Liver (tissue), 9 donors: Measurements from ENCODE around the gene COL6A2. TPM values are rescaled to one million over a fixed set of nuclear protein-coding genes. Genes with fewer than 3 reads are reported as not detected.

Source experiments
- DNase-seq: peaks from one replicate; pipeline ENCODE4 v3.0.0-alpha.2; 2017; ENCODE audit warnings: low spot score
- H3K27ac ChIP-seq, 2 donors: one replicate each; pipeline ENCODE4 v1.7.0; 2013; ENCODE audit warnings: inconsistent platforms in 2 of 2, low read length in 2 of 2, control low read depth in 1 of 2, low read depth in 1 of 2, mild to moderate bottlenecking in 1 of 2
- H3K27me3 ChIP-seq, 4 donors: one replicate each; pipeline versions ENCODE4 v1.6.1 to v1.7.0; 2013; ENCODE audit warnings: low read length in 3 of 4, inconsistent platforms in 1 of 4, mild to moderate bottlenecking in 1 of 4, moderate library complexity in 1 of 4; ENCODE audit not compliant: control insufficient read depth in 4 of 4, insufficient read depth in 4 of 4
- H3K36me3 ChIP-seq, 4 donors: one replicate each; pipeline versions ENCODE4 v1.6.1 to v1.7.0; 2013; ENCODE audit warnings: low read length in 3 of 4, mild to moderate bottlenecking in 3 of 4, low read depth in 1 of 4, moderate library complexity in 1 of 4; ENCODE audit not compliant: control insufficient read depth in 4 of 4, insufficient read depth in 3 of 4
- H3K4me1 ChIP-seq, 4 donors: one replicate each; pipeline versions ENCODE4 v1.6.1 to v1.7.0; 2013; ENCODE audit warnings: low read length in 3 of 4, mild to moderate bottlenecking in 3 of 4, moderate library complexity in 1 of 4; ENCODE audit not compliant: control insufficient read depth in 4 of 4, insufficient read depth in 4 of 4
- H3K4me3 ChIP-seq, 3 donors: one replicate each; pipeline versions ENCODE4 v1.6.1 to v1.7.0; 2013; ENCODE audit warnings: low read length in 3 of 3, control low read depth in 1 of 3, low read depth in 1 of 3, mild to moderate bottlenecking in 1 of 3
- H3K9ac ChIP-seq, 2 donors: one replicate each; pipeline ENCODE4 v1.7.0; 2013; ENCODE audit warnings: low read length in 2 of 2, mild to moderate bottlenecking in 2 of 2, moderate library complexity in 2 of 2, control low read depth in 1 of 2, low read depth in 1 of 2
- H3K9me3 ChIP-seq, 4 donors: one replicate each; pipeline versions ENCODE4 v1.6.1 to v1.7.0; 2013; ENCODE audit warnings: low read length in 3 of 4; ENCODE audit not compliant: control insufficient read depth in 4 of 4
- ATF3 ChIP-seq: IDR thresholded peaks from 2 replicates; pipeline ENCODE4 v1.6.1; 2016; ENCODE audit warnings: antibody characterized with exemption
- EGR1 ChIP-seq, 2 donors: IDR thresholded peaks; 2 replicates each; pipeline ENCODE4 v1.6.1; 2016 to 2018; ENCODE audit warnings: antibody characterized with exemption in 2 of 2, low read depth in 2 of 2
- FOXA1 ChIP-seq: IDR thresholded peaks from 2 replicates; pipeline ENCODE4 v1.6.1; 2016; ENCODE audit warnings: antibody characterized with exemption
- FOXA2 ChIP-seq: IDR thresholded peaks from 2 replicates; pipeline ENCODE4 v1.6.1; 2016; ENCODE audit warnings: antibody characterized with exemption
- HNF4A ChIP-seq, 2 donors: conservative IDR thresholded peaks; 2 replicates each; pipeline ENCODE4 v1.6.1; 2016; ENCODE audit warnings: antibody characterized with exemption in 2 of 2, mild to moderate bottlenecking in 2 of 2
- HNF4G ChIP-seq: IDR thresholded peaks from 2 replicates; pipeline ENCODE4 v1.6.1; 2016; ENCODE audit warnings: antibody characterized with exemption
- JUND ChIP-seq, 2 donors: IDR thresholded peaks; 2 replicates each; pipeline ENCODE4 v1.6.1; 2016; ENCODE audit warnings: antibody characterized with exemption in 2 of 2
- NR2F2 ChIP-seq: IDR thresholded peaks from 2 replicates; pipeline ENCODE4 v1.6.1; 2016; ENCODE audit warnings: antibody characterized with exemption
- RAD21 ChIP-seq, 2 donors: IDR thresholded peaks; 2 replicates each; pipeline ENCODE4 v1.6.1; 2016; ENCODE audit warnings: antibody characterized with exemption in 2 of 2, mild to moderate bottlenecking in 2 of 2
- RXRA ChIP-seq, 2 donors: IDR thresholded peaks; 2 replicates each; pipeline ENCODE4 v1.6.1; 2017 to 2018; ENCODE audit warnings: antibody characterized with exemption in 2 of 2, mild to moderate bottlenecking in 1 of 2
- SP1 ChIP-seq: IDR thresholded peaks from 2 replicates; pipeline ENCODE4 v1.6.1; 2018; ENCODE audit warnings: antibody characterized with exemption, mild to moderate bottlenecking
- YY1 ChIP-seq: IDR thresholded peaks from 2 replicates; pipeline ENCODE4 v1.6.1; 2016; ENCODE audit warnings: antibody characterized with exemption, mild to moderate bottlenecking
- ZBTB33 ChIP-seq: IDR thresholded peaks from 2 replicates; pipeline ENCODE4 v1.6.1; 2016; ENCODE audit warnings: antibody characterized with exemption
- WGBS: extraction: QIAGEN DNeasy Blood & Tissue Kit; methylation state at CpG from one replicate; pipeline ENCODE4 v1.1.7; 2013; 5-methylcytosine and 5-hydroxymethylcytosine counted together
- polyA plus RNA-seq, 2 donors: library from polyadenylated mRNA; stranded (reverse) in 1 of 2; unstranded in 1 of 2; fragments of 200-250 nt in 1 of 2; fragments of >200 nt in 1 of 2; fragmentation: Nextera tagmentation in 1 of 2; extraction: Ambion mirVana in 1 of 2; gene quantifications; one replicate each; pipeline versions ENCODE4 v1.2.1 to v1.2.3, GENCODE V29; 2013 to 2015
- total RNA-seq, 2 donors: library from RNA; depleted of rRNA; stranded (reverse); fragments of >200 nt; gene quantifications; one replicate each; pipeline ENCODE4 v1.2.3, GENCODE V29; 2014
- TF ChIP-seq, protein P1 (sequence below): IDR thresholded peaks from 2 replicates; pipeline ENCODE4 v1.6.1; 2016; ENCODE audit warnings: antibody characterized with exemption, mild to moderate bottlenecking
- TF ChIP-seq, protein P2 (sequence below): IDR thresholded peaks from 2 replicates; pipeline ENCODE4 v1.6.1; 2016; ENCODE audit warnings: antibody characterized with exemption
- donor health status: healthy.
- donor health status: healthy.
- donor health status: healthy.
- donor health status: healthy.
- donor health status: healthy.

The COL6A2 gene
- total and polyA plus RNA-seq, 4 donors = 5.8 to 80.8 (median 41.7) TPM

DNA sequence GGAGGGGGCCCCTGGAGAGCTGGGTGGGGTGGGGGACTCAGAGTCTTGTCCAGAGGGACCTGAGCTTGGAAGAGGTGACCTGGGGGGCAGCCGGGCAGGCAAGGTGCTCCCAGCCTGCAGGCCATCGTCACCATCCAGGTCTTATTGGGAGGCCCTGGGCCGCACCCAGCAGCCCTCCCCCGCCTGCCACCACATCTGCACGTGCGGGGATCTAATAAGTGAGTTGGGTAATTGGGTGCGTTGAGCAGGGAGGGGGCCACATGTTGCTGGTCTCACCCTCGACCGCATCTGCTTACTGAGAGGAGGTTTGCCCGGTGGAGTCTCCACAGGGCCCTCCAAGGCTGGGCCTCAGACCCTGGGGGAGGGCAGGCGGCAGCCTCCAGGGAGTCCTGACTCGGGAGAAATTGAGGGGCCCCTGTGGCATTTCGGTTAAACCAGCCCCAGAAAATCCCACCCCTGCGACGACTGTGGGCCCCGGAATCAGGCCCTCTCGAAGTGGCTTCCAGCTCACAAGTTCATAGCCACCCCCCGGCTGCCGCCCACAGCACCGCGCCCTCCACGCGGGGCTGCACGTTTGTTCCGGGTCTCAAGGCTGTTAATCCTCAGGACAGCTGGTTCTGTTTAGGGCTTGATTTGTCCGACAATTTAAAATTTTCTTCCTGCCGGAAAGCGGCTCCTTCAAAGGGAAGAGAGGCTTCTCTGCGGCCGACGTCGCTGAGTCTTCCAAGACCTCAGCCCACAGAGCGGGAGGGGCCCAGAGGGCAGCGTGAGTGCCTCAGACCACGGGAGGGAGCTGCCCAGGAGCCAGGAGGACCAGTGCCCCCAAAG, 14.7 kb upstream of the COL6A2 start:
- Histone ChIP-seq H3K9ac (no peak overlapping the region), H3K27me3 (no peaks in the 10 kb centered on the region), H3K36me3 (no peaks in the 10 kb centered on the region), H3K4me1 (no peaks in the 10 kb centered on the region), H3K4me3 (no peak overlapping the region), H3K27ac (no peak overlapping the region), H3K9me3 (no peaks in the 10 kb centered on the region)
- WGBS = 80% methylated on average over 35 of the region's 35 CpGs
- TF ChIP-seq, protein P1, sequence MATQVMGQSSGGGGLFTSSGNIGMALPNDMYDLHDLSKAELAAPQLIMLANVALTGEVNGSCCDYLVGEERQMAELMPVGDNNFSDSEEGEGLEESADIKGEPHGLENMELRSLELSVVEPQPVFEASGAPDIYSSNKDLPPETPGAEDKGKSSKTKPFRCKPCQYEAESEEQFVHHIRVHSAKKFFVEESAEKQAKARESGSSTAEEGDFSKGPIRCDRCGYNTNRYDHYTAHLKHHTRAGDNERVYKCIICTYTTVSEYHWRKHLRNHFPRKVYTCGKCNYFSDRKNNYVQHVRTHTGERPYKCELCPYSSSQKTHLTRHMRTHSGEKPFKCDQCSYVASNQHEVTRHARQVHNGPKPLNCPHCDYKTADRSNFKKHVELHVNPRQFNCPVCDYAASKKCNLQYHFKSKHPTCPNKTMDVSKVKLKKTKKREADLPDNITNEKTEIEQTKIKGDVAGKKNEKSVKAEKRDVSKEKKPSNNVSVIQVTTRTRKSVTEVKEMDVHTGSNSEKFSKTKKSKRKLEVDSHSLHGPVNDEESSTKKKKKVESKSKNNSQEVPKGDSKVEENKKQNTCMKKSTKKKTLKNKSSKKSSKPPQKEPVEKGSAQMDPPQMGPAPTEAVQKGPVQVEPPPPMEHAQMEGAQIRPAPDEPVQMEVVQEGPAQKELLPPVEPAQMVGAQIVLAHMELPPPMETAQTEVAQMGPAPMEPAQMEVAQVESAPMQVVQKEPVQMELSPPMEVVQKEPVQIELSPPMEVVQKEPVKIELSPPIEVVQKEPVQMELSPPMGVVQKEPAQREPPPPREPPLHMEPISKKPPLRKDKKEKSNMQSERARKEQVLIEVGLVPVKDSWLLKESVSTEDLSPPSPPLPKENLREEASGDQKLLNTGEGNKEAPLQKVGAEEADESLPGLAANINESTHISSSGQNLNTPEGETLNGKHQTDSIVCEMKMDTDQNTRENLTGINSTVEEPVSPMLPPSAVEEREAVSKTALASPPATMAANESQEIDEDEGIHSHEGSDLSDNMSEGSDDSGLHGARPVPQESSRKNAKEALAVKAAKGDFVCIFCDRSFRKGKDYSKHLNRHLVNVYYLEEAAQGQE = no peak
- TF ChIP-seq NR2F2 = no peak
- TF ChIP-seq YY1 = no peak
- TF ChIP-seq RAD21 (IDR thresholded peaks at IDR 0.05) = no peak
- TF ChIP-seq, protein P2, sequence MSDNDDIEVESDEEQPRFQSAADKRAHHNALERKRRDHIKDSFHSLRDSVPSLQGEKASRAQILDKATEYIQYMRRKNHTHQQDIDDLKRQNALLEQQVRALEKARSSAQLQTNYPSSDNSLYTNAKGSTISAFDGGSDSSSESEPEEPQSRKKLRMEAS = no peak
- no peak for TF ChIP-seq HNF4G
- TF ChIP-seq FOXA1 = no peak
- no peak for TF ChIP-seq SP1
- TF ChIP-seq ZBTB33 = no peak
- no peak for TF ChIP-seq RXRA (IDR thresholded peaks at IDR 0.05)
- peak; percentile 30 for DNase-seq

DNA sequence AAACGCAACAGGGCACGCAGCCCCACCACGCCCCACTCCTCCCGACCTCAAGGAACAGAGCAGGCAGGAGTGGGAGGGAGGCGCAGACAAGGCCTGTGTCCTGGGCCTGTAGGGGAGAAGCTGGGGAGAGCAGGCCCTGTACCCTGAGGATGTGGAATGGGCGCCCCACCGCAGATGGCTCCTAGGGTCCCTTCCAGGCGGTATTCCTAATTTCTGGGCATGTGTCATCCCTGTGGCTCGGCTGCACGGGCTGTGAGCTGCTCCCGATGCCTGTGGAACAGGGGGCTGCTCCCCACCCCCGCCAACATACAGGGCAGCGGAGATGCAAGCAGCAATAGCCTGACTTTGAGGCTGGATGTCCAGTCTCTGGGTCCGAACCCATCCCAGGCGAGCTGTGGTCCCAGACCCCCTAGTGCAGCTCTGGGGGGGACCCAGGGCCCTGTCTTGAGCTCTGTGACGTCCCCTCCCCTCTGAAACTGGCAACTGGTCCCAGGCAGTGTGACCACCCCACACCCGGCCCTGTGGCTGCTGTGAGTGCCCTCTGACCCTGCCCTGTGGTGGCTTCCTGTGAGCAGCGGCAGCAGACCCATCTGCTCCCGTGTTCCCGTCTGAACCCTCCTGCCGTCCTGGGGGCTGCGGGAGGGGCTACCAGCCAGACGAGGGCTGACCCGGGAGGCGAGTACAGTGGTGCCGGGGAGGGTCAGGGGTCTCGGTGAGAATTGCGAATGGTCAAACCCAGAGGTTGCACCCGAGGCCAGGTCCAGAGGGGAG, 13.9 kb upstream of the COL6A2 start:
- no peak overlapping the region for H3K27ac ChIP-seq

More for the DNA sequence above, 13.9 kb upstream of the COL6A2 start:
- H3K36me3 ChIP-seq = no peaks in the 10 kb centered on the region
- no peaks in the 10 kb centered on the region for H3K9me3 ChIP-seq
- no peaks in the 10 kb centered on the region for H3K4me1 ChIP-seq
- H3K4me3 ChIP-seq = no peak overlapping the region
- 70% methylated on average over 29 of the region's 29 CpGs for WGBS
- no peak for TF ChIP-seq HNF4A (conservative IDR thresholded peaks at IDR 0.05)
- no peak for TF ChIP-seq JUND (IDR thresholded peaks at IDR 0.05)
- TF ChIP-seq, protein P1 = no peak
- no peak for TF ChIP-seq SP1
- TF ChIP-seq NR2F2 = no peak
- TF ChIP-seq ZBTB33 = no peak
- TF ChIP-seq HNF4G = no peak
- no peak for TF ChIP-seq EGR1 (IDR thresholded peaks at IDR 0.05; ENCODE audit: low read depth in 2 of 2)
- TF ChIP-seq FOXA2 = no peak
- TF ChIP-seq YY1 = no peak
- TF ChIP-seq FOXA1 = no peak
- no peak for TF ChIP-seq ATF3
- H3K9ac ChIP-seq = no peak overlapping the region
- peak; percentile 27 for DNase-seq
- no peaks in the 10 kb centered on the region for H3K27me3 ChIP-seq
